ENCODE data around the gene CLEC4F. TPM values are rescaled to one million over a fixed set of nuclear protein-coding genes. Genes with fewer than 3 reads are reported as not detected.

The CLEC4F gene
- not detected for total RNA-seq

GRCh38 chr2:70820499-70820898 is at the start of gene CLEC4F:
Gene CLEC4F (minus strand): TSS chr2:70820599. CDS start chr2:70820523, 76 bp downstream.

GRCh38 chr2:70835643-70836042 is 15.2 kb upstream of the CLEC4F start, which contains the start of gene CD207:
Gene CD207 (minus strand): TSS chr2:70835816. CDS start chr2:70835776, 40 bp downstream.

GRCh38 chr2:70790136-70790828 is 30.1 kb downstream of the CLEC4F start, which contains the start of gene FIGLA:
Gene FIGLA (minus strand): TSS chr2:70790643. CDS start chr2:70790638, 5 bp downstream.

GRCh38 chr2:70767699-70768589 is 52.5 kb downstream of the CLEC4F start, which contains the start of gene ADD2:
Gene ADD2 (minus strand): TSS chr2:70768200. CDS start chr2:70706408, 61,792 bp downstream.

Small RNA genes within 50 kb of the gene (small RNA-seq; reads per million reads assigned to genes)
- not detected for gene HMGN2P21 (ENCODE audit: low replicate concordance)

Other genes with a start within 250 kb of the CLEC4F start
- gene ADD2, start 52.4 kb downstream of the CLEC4F start, total RNA-seq = 552 TPM
- gene FIGLA, start 30.0 kb downstream of the CLEC4F start, total RNA-seq = not detected
- gene CD207, start 15.2 kb upstream of the CLEC4F start, total RNA-seq = not detected
- gene VAX2, start 80.0 kb upstream of the CLEC4F start, total RNA-seq = not detected
- not detected for gene ATP6V1B1, start 115.3 kb upstream of the CLEC4F start, total RNA-seq
- gene ANKRD53, start 158.0 kb upstream of the CLEC4F start, total RNA-seq = 1.9 TPM
- 20.3 TPM for gene TEX261, start 174.3 kb upstream of the CLEC4F start, total RNA-seq
- 64.5 TPM for gene NAGK, start 248.0 kb upstream of the CLEC4F start, total RNA-seq

All from parietal lobe (tissue), 2 donors.